NCI-H460 (cell line): ENCODE data around the gene KNSTRN. TPM values are rescaled to one million over a fixed set of nuclear protein-coding genes. Genes with fewer than 3 reads are reported as not detected.
A peak's percentile ranks its signal among the peaks of the same experiment; 100 is the strongest.

Experiments
- DNase-seq: peaks from one replicate; pipeline ENCODE4 v3.0.0-alpha.2; 2016; ENCODE audit warnings: low read depth; ENCODE audit errors: extremely low read depth
- polyA plus RNA-seq: library from polyadenylated mRNA; depleted of rRNA; stranded (reverse); fragments of >200 nt; gene quantifications from 2 replicates; pipeline ENCODE4 v1.2.3, GENCODE V29; 2014; cell fraction: nucleus; rRNA removed
- total RNA-seq: library from RNA; depleted of rRNA; stranded (reverse); fragments of >200 nt; shearing (Covaris generic); gene quantifications from 2 replicates; pipeline ENCODE4 v1.2.3, GENCODE V29; 2014; rRNA removed

KNSTRN gene, protein sequence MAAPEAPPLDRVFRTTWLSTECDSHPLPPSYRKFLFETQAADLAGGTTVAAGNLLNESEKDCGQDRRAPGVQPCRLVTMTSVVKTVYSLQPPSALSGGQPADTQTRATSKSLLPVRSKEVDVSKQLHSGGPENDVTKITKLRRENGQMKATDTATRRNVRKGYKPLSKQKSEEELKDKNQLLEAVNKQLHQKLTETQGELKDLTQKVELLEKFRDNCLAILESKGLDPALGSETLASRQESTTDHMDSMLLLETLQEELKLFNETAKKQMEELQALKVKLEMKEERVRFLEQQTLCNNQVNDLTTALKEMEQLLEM
- total RNA-seq, result 66.8 and 80.4 TPM in 2 replicates
- 68.2 and 92.8 TPM in 2 replicates for polyA plus RNA-seq

DNA sequence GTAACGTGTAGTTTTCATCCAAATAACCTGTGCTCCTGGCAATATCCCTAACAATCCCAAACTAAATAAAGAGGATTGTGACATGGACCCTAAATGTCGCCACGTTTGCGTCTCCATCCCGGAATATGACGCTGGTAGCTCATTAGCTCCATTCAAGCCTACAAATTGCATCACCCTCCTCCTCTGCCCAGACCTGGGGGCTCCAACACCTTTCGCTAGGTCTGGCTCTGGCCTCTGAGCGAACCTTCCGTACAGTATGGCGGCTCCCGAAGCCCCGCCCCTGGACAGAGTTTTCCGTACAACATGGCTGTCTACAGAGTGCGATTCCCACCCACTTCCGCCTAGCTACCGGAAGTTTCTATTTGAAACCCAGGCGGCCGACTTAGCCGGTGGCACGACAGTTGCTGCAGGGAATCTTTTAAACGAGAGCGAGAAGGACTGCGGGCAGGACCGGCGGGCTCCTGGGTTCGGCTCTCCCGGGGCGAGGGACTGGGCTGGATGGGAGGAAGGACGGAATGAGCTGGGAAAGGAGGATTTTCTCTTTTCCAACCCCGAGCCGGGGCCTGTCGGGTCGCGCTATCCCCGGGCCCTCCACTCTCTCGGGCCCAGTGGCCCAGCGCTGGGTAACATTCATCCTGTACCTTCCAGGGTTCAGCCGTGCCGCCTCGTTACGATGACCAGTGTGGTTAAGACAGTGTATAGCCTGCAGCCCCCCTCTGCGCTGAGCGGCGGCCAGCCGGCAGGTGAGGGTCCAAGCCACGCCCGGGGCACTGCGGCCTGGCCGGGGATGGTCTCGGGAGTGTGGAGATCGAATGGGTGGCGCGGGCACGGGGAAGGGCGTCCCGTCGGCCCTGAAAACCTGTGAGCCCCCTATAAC is at the start of gene KNSTRN:
Gene KNSTRN (plus strand): TSS at position 142 of the 877 bp plus-strand sequence. CDS start 115 bp downstream, at position 257.
- DNase-seq, result peak; percentile 90

DNA sequence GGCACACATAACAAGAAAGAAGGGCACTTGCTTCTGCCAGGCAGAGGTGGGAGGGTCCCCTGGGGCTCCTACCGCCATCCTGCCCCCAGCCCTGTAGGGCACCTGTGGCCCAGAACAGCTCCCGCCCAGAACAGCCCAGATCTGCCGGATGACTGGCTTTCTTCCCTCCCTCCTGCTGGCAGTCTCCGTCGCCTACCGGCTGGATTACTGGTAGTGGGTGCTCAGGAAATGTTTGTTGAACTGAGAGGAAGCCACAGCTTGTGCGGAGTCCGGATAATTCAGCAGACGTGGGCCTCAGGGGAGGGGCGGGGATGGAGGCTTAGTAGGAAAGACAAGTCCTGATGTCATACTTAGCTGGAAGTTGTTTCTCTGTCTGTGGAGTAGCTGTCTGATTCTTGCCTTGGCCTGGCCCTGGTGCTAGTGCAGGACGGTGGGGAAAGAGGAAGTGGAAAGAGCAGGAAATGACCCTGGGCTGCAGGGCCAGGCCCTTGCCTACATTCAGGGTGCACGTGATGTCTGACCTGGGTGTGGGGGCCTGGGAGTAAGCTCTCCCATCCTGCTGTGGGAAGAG is 48.5 kb upstream of the KNSTRN start:
- no peak for DNase-seq

DNA sequence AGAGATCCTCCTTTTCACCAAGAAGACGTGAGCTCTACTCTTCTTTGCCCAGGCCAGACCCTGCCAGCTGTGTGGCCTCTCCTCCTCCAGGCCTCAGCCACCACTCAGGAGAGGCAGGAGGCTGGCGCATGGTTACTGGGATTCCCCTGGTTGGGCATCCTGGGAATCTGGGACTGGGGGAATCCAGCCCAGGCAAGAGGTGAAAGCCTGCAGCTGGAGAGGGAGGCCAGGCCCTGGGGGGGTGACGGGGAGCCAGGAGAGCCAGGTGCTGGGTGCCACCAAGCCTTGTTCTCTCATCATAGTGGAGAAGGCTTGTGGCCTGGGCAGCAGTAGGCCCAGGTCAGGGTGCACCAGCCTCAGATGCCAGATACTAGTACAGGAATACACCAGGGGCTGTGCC is 48.0 kb upstream of the KNSTRN start:
- no peak for DNase-seq

DNA sequence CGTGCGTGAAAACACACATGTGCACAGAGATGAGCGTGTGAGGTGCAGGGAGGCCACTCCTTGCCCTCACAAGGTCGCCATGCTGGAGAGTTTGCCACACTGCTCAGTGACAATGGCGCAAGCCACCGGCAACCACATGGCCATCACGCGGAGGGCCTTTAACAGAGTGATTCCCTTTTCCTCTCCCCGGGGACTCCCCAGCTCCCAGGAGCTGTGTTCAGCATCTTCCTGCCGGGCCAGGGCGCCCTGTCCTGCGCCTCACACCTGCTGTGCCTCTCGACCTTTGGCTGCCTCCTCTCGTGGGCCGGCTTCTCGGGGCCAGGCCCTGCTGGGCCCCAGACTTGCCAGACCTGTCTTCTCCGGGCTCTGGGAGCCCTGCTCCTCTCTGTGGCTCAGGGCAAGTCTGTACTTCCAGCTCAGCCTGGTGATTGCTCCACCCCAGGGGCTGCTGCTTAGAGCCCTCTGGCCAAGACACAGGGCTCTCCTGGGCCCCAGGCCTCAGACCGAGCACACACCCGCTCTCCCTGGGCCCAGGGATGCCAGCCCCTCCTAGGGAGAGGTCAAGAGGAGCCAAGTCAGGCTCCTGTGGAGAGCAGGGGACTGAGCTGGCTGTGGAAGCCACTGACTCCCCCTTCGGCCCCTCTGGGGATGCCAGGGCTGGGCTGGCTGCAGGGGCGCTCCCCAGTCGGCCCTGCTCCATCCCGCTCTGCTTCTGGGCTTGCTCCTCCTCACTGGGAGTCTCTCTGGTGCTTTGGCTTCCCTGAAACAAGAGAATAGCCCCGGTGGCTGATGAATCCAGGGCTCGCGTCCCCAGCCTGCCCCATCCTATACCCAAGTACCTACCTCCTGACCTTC is 47.4 kb upstream of the KNSTRN start:
- DNase-seq, result no peak

DNA sequence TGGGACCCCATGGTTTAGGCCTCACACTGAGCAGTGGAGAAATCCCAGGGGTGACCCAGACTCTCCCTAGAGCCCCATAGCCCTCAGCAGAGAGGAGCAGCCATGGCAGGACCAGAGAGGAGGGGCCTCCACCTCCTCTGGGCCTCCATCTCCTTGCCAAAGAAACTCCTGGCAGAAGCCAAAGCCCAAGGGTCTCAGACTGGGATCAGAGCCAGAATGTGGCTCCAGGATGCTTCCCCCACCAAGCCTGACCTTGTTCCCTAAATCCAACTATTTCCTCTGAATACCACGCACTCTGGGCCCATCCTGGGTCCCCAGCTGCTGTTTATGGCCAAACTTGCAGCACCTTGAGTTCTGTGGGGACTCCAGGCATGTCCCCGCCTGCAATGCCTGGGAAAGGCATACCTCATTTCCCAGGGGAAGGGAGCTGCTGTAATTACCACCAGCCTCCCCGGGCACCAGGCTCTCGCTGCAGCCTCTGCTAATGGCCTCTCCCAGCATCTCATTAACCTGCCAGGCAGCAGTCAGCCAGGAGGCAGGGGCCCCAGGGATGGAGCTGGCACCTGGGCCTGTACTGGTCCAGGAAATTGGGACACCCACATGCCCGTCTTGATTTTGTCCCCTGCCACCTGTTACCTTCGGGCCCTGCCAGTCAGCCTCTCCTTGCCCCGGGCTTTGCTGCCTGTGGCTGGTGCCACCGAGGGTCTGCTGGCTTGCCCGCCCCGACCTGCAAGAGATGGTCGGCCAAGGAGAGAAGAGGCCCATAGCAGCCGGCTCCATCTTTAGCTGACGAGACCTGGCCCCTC is 46.4 kb upstream of the KNSTRN start:
- no peak for DNase-seq

DNA sequence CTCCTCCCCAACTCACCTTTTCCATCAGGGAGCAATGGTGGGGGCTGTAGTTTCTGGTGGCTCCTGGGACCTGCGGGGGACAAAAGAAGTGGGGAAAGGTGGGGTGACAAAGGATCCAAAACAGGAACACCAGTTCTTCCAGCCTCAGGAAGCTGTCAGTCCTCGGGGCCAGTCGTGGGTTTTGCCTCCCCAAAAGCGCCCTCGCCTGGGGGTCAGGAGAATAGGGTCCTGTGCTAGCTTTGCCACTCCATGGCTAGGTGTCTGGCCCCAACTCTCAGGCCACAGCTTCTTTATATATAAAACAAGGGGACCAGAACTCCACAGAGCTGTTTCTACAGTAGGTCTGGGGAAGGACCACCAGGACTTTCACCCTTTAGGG is 45.8 kb upstream of the KNSTRN start:
- DNase-seq, result no peak

DNA sequence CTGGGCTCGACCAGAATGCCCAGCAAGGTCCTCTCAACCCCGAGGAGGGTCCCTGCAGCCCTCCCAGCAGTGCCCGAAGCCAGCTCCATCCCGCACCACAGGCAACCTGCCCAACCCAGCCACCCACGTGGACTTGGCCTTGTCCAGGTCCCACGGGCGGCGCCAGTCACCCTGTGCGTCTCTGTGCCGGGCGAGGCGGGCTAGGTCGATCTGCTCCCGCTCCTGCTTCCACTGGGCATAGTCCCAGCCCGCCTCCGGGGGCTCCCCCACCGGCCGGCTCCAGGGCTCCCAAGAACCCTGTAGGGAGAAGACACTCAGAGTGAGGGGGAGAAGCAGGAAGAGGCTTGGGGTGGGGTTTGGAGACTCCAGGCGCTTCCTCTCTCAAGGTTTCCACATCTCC is 44.9 kb upstream of the KNSTRN start:
- DNase-seq, result no peak

DNA sequence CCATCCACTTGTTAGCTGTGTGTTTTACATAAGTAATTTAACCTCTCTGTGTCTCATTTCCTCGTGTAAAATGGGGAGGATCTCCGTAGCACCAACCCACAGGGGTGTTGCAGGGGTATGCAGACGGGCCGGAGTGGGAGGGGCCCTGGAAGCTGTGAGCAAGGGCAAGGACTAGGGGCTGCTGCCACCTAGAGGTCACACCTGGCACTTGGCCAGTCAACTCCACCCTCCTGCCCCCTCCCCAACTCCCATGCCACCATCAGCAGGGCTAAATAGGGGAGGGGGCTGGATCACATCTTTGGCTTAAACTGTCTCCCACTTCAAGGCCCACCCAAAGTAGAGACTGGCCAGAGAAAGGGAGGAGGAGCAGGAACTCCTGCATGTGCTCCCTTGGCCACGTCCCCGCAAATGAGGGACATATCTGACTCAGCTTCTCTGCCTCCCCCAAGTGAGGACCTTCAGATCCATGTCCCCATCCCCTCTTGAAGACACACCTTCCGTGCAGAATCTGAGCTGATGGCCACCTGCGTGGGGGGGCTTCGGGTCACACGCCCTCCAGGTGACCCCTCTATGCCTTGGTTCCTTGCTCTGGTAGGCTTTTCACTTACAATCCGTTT is 44.4 kb upstream of the KNSTRN start:
- peak; percentile 59 for DNase-seq

DNA sequence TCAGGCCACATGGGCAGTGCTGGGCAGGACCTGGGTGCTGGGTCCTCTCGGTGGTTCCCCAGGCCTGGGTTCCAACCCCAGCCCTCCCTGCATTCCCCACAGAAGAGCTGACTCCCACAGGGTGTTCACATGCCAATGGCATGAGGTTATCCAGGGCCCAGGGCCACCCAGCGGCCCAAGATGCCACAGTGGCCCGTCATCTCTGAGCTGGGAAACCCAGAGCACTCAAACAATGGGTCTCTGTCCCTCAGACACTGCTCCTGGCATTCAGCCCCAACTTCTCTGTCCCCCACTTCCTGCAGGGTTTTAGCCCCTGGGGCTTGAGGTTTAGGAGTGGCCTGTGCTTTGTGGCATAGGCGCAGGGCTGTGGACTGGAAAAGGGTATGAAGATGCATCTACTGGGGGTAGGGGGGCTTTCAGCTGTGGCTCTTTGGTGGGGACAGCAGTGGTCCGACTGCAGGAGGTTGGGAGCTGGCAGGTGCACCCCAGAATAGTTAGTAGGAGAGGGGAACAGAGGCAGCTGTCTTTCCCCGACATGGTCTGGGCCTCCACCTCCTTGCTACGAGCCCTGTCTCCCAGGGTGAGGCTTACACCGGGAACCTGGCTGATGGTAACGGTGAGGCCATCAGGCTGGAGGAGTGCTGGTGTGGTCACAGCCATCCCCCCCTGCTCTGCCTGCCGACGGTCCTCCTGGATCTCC is 43.5 kb upstream of the KNSTRN start:
- DNase-seq, result peak; percentile 83

DNA sequence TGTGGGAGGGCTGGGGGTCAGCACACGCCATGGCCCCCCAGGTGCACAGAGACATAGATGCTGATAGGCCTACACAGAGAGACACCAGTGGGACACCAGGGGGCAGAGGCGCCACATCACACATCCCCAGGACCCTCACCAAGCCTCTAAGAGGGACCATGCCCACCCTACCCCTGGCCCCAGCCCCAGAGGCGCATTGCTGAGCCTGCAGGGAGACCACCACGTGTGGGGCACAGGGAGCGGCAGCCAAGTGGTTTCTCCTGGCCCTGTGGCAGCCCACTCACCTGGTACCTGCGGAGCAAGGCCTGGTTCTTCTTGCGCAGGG is 42.9 kb upstream of the KNSTRN start:
- DNase-seq, result no peak

DNA sequence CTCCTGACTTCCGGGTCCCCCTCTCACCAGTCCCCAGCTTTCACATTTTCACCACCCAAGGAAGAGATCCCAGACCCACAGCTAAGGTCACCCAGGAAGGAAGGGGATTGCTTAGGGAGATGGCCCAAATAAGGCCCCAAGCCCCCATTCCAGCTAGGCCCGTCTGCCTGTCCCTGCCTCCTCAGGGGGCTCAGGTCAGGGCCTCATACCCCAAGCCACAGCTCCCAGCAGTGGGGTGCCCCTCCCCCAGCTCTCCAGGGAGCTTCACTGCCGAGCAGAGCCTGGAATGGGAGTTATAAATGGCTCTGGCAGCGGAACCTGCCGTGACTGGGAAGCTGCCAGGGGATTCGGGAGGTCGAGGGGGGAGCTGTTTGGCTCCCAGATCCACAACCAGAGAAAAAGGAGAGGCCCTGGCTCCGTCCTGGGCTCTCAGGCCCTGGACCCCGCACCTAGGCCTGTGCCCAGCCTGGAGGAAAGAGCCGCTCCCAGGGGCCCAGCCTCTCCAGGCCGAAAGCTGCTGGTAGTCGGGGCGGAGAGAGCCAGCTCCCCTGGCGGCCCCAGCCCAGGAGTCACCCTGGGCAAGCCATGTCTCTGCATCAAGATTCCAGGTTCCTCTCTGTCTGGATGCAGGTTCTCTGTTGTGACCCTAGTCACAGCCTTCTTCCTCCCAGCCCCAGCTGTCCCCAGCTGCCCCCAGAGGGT is 42.3 kb upstream of the KNSTRN start:
- no peak for DNase-seq

DNA sequence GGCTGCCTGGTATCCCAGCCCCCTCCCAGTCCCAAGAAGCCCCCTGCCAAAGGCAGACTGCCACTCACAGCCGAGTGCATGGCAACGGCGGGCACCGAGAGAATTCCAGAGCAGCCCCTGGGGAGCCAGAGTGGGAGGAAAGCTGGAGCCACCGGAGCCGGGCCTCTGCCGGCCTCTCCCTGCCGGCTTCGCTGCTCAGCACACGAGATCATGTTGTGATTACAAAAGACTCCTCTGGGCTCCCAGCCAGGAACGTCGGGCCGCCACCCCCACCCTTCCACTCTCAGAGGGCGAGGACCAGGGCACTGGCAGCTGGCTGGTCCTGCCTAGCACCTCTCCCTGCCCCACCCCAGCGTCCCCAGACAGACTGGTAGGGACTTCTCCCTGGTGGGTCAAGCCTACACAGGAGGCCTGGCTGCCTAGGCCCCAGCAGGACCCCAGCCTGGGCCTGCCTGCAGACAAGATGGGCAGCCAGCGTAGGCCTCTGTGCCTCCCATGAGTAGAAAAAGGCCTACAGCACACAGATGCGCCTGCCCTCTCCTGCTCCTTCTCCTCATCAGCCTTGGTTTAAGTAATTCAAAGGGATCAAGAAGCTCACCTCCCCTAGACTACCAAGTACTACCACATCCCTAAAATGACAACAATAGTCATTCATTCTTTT is 41.7 kb upstream of the KNSTRN start, which contains the start of gene CCDC9B:
Gene CCDC9B (minus strand): TSS at position 200 of the 661 bp plus-strand sequence. CDS start 120 bp downstream, at position 80.
- DNase-seq, result peak; percentile 81

DNA sequence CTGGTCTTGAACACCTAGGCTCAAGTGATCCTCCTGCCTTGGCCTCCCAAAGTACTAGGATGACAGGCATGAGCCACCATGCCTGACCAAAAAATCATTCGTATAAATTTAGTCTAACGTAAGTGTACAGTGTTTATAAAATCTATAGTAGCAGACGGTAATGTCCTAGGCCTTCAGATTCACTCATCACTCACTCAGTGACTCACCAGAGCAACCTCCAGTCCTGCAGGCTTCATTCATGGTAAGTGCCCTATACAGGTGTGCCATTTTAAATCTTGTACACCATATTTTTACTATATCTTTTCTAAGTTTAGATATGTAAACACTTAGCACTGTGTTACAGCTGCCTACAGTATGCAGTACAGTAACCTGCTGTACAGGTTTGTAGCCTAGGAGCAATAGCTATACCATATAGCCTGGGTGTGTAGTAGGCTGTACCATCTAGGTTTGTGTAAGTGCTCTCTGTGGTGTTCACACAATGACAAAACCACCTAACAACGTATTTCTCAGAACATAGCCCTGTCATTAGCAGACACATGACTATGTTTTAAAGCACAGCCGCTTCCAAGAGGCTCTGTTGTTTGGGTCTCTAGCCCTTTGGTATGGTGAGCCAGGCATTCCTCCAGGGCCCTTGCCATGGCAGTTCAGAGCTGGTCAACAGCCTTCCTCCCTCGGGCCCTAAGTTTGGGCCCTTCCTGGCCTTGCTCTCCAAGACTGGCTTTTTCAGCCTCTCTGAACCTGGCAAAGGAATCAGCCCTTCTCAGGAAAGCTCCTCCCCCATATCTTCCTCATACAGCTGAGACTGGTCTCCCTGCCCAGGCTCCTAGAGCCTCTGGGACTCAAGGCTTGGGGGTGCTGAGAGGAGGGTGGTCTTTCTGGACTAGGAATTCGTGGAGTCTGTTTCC is 39.9 kb upstream of the KNSTRN start:
- DNase-seq, result no peak

DNA sequence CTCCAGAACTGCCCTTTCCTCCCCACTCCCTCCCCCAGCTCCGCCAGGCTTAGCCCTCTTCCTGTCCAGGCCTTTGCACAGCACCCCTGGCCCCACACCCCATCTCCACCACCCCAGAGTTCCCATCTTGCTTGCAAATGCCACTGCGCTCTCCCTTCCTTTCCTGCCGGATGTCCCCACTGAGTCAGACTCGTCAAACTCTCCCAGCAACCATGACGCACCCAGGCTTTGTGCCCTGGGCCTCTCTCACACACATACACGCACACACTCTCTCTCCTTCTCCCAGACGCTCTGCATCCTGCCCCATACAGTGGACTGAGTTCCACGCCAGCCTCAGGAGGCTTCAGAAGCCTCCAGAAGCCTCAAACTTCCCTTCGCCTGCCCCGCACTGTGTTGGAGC is 39.0 kb upstream of the KNSTRN start:
- peak; percentile 88 for DNase-seq

DNA sequence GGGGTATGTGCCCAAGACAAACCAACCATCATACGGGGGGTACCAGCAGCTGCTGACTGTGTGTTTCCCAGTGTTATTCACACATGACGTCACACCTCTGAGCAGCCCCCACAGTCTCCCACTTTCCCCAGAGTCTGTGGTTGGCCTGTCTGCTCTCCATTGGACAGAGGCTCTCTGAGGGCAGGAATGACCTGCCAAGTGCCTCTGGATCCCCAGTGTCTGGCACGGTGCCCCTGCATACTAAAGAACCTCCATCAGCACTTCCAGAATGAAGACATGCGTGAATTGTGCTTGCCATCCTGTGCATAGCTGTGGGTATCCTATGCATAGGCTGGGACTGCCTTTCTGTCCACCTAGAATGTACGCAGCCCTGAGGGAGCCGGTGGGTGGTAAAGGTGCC is 38.3 kb upstream of the KNSTRN start:
- no peak for DNase-seq

DNA sequence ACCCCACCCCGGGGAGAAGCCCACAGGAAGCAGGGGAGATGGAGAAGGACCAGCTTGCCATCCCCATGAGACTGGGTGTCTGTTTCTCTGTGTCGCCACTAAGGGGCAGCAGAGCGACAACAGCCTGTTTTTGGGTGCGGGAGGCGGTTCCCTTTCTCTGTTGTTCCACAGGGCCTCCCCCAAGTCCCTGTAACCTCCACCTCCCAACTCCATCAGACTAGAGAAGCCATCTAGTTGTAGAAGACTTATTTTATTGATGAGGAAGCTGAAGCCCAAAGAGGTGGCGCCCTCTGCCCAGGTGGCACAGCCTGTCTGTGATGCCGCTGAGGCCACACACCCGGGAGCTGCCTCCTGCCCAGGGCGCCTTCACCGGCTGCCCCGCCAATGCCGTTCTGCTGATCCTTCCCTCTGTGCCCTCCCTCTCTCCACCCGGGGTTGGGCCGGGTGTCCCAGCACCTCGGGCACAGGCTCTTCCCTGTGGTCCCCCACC is 37.8 kb upstream of the KNSTRN start:
- peak; percentile 56 for DNase-seq
